Ishikawa (cell line): ENCODE measurements around the gene FNDC11.

Experiments used
- CEBPB ChIP-seq: IDR thresholded peaks from 2 replicates; pipeline ENCODE4 v1.6.1; 2012
- CREB1 ChIP-seq: IDR thresholded peaks from 2 replicates; pipeline ENCODE4 v1.6.1; 2012; ENCODE audit warnings: low read depth
- EGR1 ChIP-seq: IDR thresholded peaks from 2 replicates; pipeline ENCODE4 v1.6.1; 2012
- EP300 ChIP-seq: IDR thresholded peaks from 2 replicates; pipeline ENCODE4 v1.6.1; 2012; ENCODE audit warnings: borderline replicate concordance
- FOXM1 ChIP-seq: IDR thresholded peaks from 2 replicates; pipeline ENCODE4 v1.6.1; 2012; ENCODE audit warnings: low read depth, borderline replicate concordance
- MAX ChIP-seq: IDR thresholded peaks from 2 replicates; pipeline ENCODE4 v1.6.1; 2012
- NFIC ChIP-seq: IDR thresholded peaks from 2 replicates; pipeline ENCODE4 v1.6.1; 2012
- RAD21 ChIP-seq: IDR thresholded peaks from 2 replicates; pipeline ENCODE4 v1.6.1; 2012; ENCODE audit warnings: low read depth
- REST ChIP-seq: IDR thresholded peaks from 2 replicates; pipeline ENCODE4 v1.6.1; 2012; ENCODE audit warnings: low read depth, mild to moderate bottlenecking
- TAF1 ChIP-seq: IDR thresholded peaks from 2 replicates; pipeline ENCODE4 v1.6.1; 2012; ENCODE audit warnings: low read depth, mild to moderate bottlenecking
- TCF12 ChIP-seq: IDR thresholded peaks from 2 replicates; pipeline ENCODE4 v1.6.1; 2012; ENCODE audit warnings: low read depth
- TEAD4 ChIP-seq: IDR thresholded peaks from 2 replicates; pipeline ENCODE4 v1.6.1; 2012
- USF1 ChIP-seq: IDR thresholded peaks from 2 replicates; pipeline ENCODE4 v1.6.1; 2012
- YY1 ChIP-seq: IDR thresholded peaks from 2 replicates; pipeline ENCODE4 v1.6.1; 2012; ENCODE audit warnings: low read depth
- ZBTB7A ChIP-seq: IDR thresholded peaks from 2 replicates; pipeline ENCODE4 v1.6.1; 2012; ENCODE audit warnings: low read depth

FNDC11 gene

GRCh38 chr20:63545814-63546213 lies 8.1 kb upstream of the FNDC11 start:
- TF ChIP-seq EGR1 (no peak), CEBPB (no peak), YY1 (no peak), TCF12 (no peak), MAX (no peak; the same call in 1 of the 2 replicates), TEAD4 (no peak), CREB1 (no peak), FOXM1 (no peak), NFIC (no peak)

GRCh38 chr20:63546256-63546955 lies 7.6 kb upstream of the FNDC11 start:
- no peak for TF ChIP-seq NFIC
- TF ChIP-seq TAF1: no peak
- TF ChIP-seq EP300: peak; percentile 49; the same call in 1 of the 2 replicates
- no peak for TF ChIP-seq MAX
- no peak for TF ChIP-seq FOXM1
- no peak for TF ChIP-seq ZBTB7A
- TF ChIP-seq REST: no peak
- TF ChIP-seq TCF12: peak; percentile 57; the same call in 1 of the 2 replicates
- no peak for TF ChIP-seq EGR1
- no peak for TF ChIP-seq TEAD4

- TF ChIP-seq MAX (no peak), ZBTB7A (peak; percentile 49; the same call in 1 of the 2 replicates)
These were observed 6.8 kb upstream of the FNDC11 start for GRCh38 chr20:63546956-63547724.

GRCh38 chr20:63547725-63548480 lies 6.1 kb upstream of the FNDC11 start, which contains the start of gene SRMS:
SRMS (minus strand) TSS chr20:63547749; CDS start chr20:63547463, 286 bp downstream.
- TF ChIP-seq EGR1 (peak; percentile 8; the same call in 1 of the 2 replicates), FOXM1 (no peak), TCF12 (peak; percentile 68), MAX (peak; percentile 41; the same call in 1 of the 2 replicates), TEAD4 (no peak), EP300 (peak; percentile 56; the same call in 1 of the 2 replicates), REST (no peak), NFIC (peak; percentile 63; the same call in 1 of the 2 replicates)

- no peak for TF ChIP-seq EP300
- no peak for TF ChIP-seq ZBTB7A
- TF ChIP-seq CEBPB: no peak
- TF ChIP-seq NFIC: no peak
- TF ChIP-seq YY1: no peak
- no peak for TF ChIP-seq TEAD4
- TF ChIP-seq TAF1: no peak
- no peak for TF ChIP-seq CREB1
- TF ChIP-seq MAX: no peak
- TF ChIP-seq TCF12: no peak
- TF ChIP-seq REST: no peak
- TF ChIP-seq EGR1: no peak
- no peak for TF ChIP-seq FOXM1
- no peak for TF ChIP-seq USF1
- no peak for TF ChIP-seq RAD21
These were observed 5.4 kb upstream of the FNDC11 start for GRCh38 chr20:63548542-63548941.
